Psoas muscle (tissue), 8 donors: Measurements from ENCODE around the gene FSTL5. TPM values are rescaled to one million over a fixed set of nuclear protein-coding genes. Genes with fewer than 3 reads are reported as not detected.

Experiments used
- ATAC-seq, 4 donors: fragments of 200-7000 bp; cut with Tn5 transposase; one replicate each; pipeline ENCODE4 v1.9.1; 2020; ENCODE audit warnings: moderate library complexity in 3 of 4, mild to moderate bottlenecking in 2 of 4
- DNase-seq, 2 donors: peaks; one replicate each; pipeline ENCODE4 v3.0.0-alpha.2; 2020
- H3K27ac ChIP-seq: fragments of 200-600 bp; one replicate; pipeline ENCODE4 v1.8.0; 2022
- H3K27me3 ChIP-seq, 3 donors: fragments of 200-600 bp in 1 of 3; one replicate each; pipeline versions ENCODE4 v1.6.1 to v1.8.0; 2013 to 2022; ENCODE audit warnings: low read length in 2 of 3, mild to moderate bottlenecking in 2 of 3, moderate library complexity in 1 of 3; ENCODE audit not compliant: insufficient read depth in 3 of 3
- H3K36me3 ChIP-seq, 2 donors: fragments of 200-600 bp in 1 of 2; one replicate each; pipeline versions ENCODE4 v1.6.1 to v1.8.0; 2013 to 2022; ENCODE audit warnings: low read depth in 1 of 2, mild to moderate bottlenecking in 1 of 2, moderate library complexity in 1 of 2; ENCODE audit not compliant: insufficient read depth in 1 of 2
- H3K4me1 ChIP-seq: fragments of 200-600 bp; one replicate; pipeline ENCODE4 v1.8.0; 2022
- H3K4me3 ChIP-seq: fragments of 200-600 bp; one replicate; pipeline ENCODE4 v1.8.0; 2022; ENCODE audit warnings: mild to moderate bottlenecking
- H3K9me3 ChIP-seq: fragments of 200-600 bp; one replicate; pipeline ENCODE4 v1.8.0; 2022
- CTCF ChIP-seq: fragments of 200-600 bp; IDR thresholded peaks from one replicate; pipeline ENCODE4 v1.8.0; 2022; ENCODE audit warnings: antibody characterized with exemption
- WGBS, 3 donors: extraction: QIAGEN DNeasy Blood & Tissue Kit; methylation state at CpG; one replicate each; pipeline versions ENCODE4 v1.1.6 to v1.1.7; 2013; 5-methylcytosine and 5-hydroxymethylcytosine counted together
- intact Hi-C, 2 donors: fragments of 100-400 bp; cut with DNase I; formaldehyde crosslinking; loops; one replicate each; pipeline versions ENCODE4 v1.11.0 to v1.14.2; 2022
- polyA plus RNA-seq, 3 donors: library from polyadenylated mRNA; stranded (reverse); fragments of 200-250 nt; gene quantifications; one replicate each; pipeline ENCODE4 v1.2.3, GENCODE V29; 2013
- total RNA-seq, 4 donors: library from RNA; stranded (reverse); fragmentation: NEBNext Ultra II Directional in 2 of 4; extraction: Animal tissue kit (Norgen Biotek cat#: 25700) in 2 of 4; gene quantifications; one replicate each; pipeline versions ENCODE4 v1.2.1 to v1.2.4, GENCODE V29; 2021 to 2023
- donor health status: healthy with polysubstance abuse.
- donor health status: DM: no; HTN: no; CAD: no; lungs with moderate emphysema.
- donor health status: Bipolar disorder and iron deficiency.
- donor health status: healthy.
- donor health status: DM: yes; HTN: yes; CAD: no.
- donor health status: DM: no; HTN: no; CAD: no.
- donor health status: DM: no; HTN: no; CAD: no.
- donor health status: DM: yes; HTN: yes; CAD: no.

FSTL5 gene
- total and polyA plus RNA-seq, 7 donors, result 0.01 TPM; not detected in 4

- intact Hi-C loops, result no loop called here
- H3K36me3 ChIP-seq, result no peaks in the 10 kb centered on the region
- no peak overlapping the region for H3K4me3 ChIP-seq
- no peak for ATAC-seq
- H3K27ac ChIP-seq, result no peak overlapping the region
- H3K4me1 ChIP-seq, result no peaks in the 10 kb centered on the region
- H3K27me3 ChIP-seq, result no peaks in the 10 kb centered on the region
- no peak for DNase-seq
- no peaks in the 10 kb centered on the region for H3K9me3 ChIP-seq
- no peak for TF ChIP-seq CTCF
- WGBS, 3 donors, result 86 to 89% (median 88%) methylated on average over 2 of the region's 2 CpGs
Observed at GRCh38 chr4:161803171-161803570, 360.6 kb downstream of the FSTL5 start.

- no peaks in the 10 kb centered on the region for H3K36me3 ChIP-seq
- no peak for ATAC-seq
- WGBS, 3 donors, result 85 to 86% (median 86%) methylated on average over 3 of the region's 3 CpGs
- H3K4me1 ChIP-seq, result no peaks in the 10 kb centered on the region
- no peak for DNase-seq
- no peaks in the 10 kb centered on the region for H3K27me3 ChIP-seq
- no peak overlapping the region for H3K27ac ChIP-seq
- intact Hi-C loops, result no loop called here
- H3K9me3 ChIP-seq, result peaks cover 3% of the 10 kb centered on the region
- H3K4me3 ChIP-seq, result no peak overlapping the region
- no peak for TF ChIP-seq CTCF
Observed at GRCh38 chr4:161799710-161800109, 364.1 kb downstream of the FSTL5 start.

GRCh38 chr4:161792991-161793390 lies 370.8 kb downstream of the FSTL5 start:
- DNase-seq (no peak), ATAC-seq (no peak)
- no peak for TF ChIP-seq CTCF
- WGBS, 3 donors, result 60 to 65% (median 64%) methylated on average over 4 of the region's 4 CpGs
- peaks cover 3% of the 10 kb centered on the region for H3K9me3 ChIP-seq
- H3K4me1 ChIP-seq, result no peaks in the 10 kb centered on the region
- no peak overlapping the region for H3K27ac ChIP-seq
- no peaks in the 10 kb centered on the region for H3K36me3 ChIP-seq
- no peak overlapping the region for H3K4me3 ChIP-seq
- H3K27me3 ChIP-seq, result no peaks in the 10 kb centered on the region
- intact Hi-C loops, result no loop called here

- ATAC-seq, result no peak
- Histone ChIP-seq H3K4me3 (no peak overlapping the region), H3K36me3 (no peaks in the 10 kb centered on the region), H3K9me3 (peaks cover 3% of the 10 kb centered on the region), H3K27ac (no peak overlapping the region), H3K27me3 (no peaks in the 10 kb centered on the region), H3K4me1 (no peaks in the 10 kb centered on the region)
- intact Hi-C loops, result no loop called here
- WGBS, 3 donors, result 87 to 95% (median 94%) methylated on average over 13 of the region's 13 CpGs
- DNase-seq, result no peak
- TF ChIP-seq CTCF, result no peak
Observed at GRCh38 chr4:161791796-161792556, 371.8 kb downstream of the FSTL5 start.

GRCh38 chr4:161767116-161767515 lies 396.7 kb downstream of the FSTL5 start:
- ATAC-seq, result no peak
- Histone ChIP-seq H3K4me1 (no peaks in the 10 kb centered on the region), H3K27ac (no peak overlapping the region), H3K4me3 (no peak overlapping the region), H3K9me3 (no peaks in the 10 kb centered on the region), H3K27me3 (no peaks in the 10 kb centered on the region), H3K36me3 (no peaks in the 10 kb centered on the region)
- TF ChIP-seq CTCF, result no peak
- WGBS, 3 donors, result 59 to 74% (median 66%) methylated on average over 5 of the region's 5 CpGs
- DNase-seq, result no peak
- intact Hi-C loops, result no loop called here
